Measurements from ENCODE around the gene DNA2.

DNA sequence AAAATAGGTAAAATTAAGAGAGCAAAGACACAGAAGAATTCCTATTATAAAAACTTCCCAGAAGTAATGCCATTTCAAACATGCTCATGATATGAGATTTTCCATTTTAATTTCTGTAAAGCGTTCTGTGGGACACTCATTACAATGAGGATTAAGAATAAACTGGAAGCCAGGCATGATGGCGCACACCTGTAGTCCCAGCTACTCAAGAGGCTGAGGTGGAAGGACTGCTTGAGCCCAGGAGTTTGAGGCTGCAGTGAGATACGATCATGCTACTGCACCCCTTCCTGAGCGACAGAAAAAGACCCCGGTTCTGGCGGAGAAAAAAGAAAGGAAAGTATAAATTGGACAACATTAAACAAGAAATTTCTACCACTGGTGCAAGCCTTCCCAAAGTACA, 1.5 kb downstream of the DNA2 start:
- TF ChIP-seq POLR2AphosphoS5 (IDR thresholded peaks at IDR 0.05; ENCODE audit: low read depth, low read length): no peak
- TF ChIP-seq CTCF (IDR thresholded peaks at IDR 0.05 in 2 of 3, conservative IDR thresholded peaks at IDR 0.05 in 1 of 3; ENCODE audit: borderline replicate concordance in 1 of 3, insufficient read depth in 1 of 3, low read depth in 2 of 3, low read length in 2 of 3): no peak
- no peak for TF ChIP-seq EZH2phosphoT487 (IDR thresholded peaks at IDR 0.05; ENCODE audit: borderline replicate concordance)
- TF ChIP-seq CEBPB (IDR thresholded peaks at IDR 0.05; ENCODE audit: low read depth): no peak
- TF ChIP-seq EZH2 (IDR thresholded peaks at IDR 0.05): no peak
- no peak for TF ChIP-seq REST (IDR thresholded peaks at IDR 0.05; ENCODE audit: low read depth)
- TF ChIP-seq YY1 (IDR thresholded peaks at IDR 0.05; ENCODE audit: extremely low read depth, insufficient replicate concordance, low read depth, low read length): no peak
- TF ChIP-seq ELF1 (IDR thresholded peaks at IDR 0.05; ENCODE audit: borderline replicate concordance, low read depth): no peak
- no peak for TF ChIP-seq SIN3A (IDR thresholded peaks at IDR 0.05; ENCODE audit: low read depth)
- TF ChIP-seq FOSL1 (IDR thresholded peaks at IDR 0.05; ENCODE audit: low read depth): no peak

Data from HCT116 (cell line).